HG03135 (cell line): ENCODE data around the gene CADM1.

Source experiments
- ATAC-seq: cut with Tn5 transposase; IDR thresholded peaks from one replicate; pipeline ENCODE4 v1.9.1; 2021; ENCODE audit warnings: mild to moderate bottlenecking, moderate library complexity; ENCODE audit not compliant: unreplicated experiment

The CADM1 gene

DNA sequence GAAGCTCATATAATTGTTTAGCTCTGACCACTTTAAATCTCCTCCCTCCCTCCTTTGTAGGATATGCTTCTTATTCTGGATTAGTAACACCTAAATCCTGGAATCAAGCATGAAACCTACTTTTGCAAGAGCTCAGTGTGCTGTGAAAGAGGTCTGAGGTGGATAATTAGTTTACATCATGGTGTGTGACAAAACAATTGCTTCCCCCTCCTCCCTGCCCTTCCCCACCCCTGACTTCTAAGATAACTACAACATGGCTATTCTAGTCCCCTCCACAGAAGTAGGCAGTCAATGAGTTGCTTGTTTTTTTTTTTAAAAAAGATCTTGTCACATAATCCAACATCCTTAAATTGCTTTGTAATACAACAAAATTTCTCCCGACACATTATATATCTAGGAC lies 314.0 kb downstream of the CADM1 start:
- no peak for ATAC-seq

DNA sequence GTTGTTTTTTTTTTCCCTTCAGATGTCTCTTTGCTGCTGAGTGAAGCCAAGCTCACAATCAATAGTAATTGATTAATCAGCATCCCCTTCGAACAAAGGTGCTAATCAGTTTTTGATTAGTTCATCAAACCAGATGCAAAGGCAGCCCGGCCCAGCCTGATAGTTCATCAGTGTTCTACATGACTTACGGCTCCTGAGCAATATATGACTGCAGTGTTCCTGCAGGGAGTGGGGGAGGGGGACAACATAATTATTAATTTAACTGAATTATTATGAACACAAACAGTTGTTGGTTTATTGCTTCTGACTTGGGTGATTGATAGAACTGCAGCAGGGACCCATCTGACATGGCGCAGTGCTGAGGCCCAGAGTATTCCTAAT lies 315.3 kb downstream of the CADM1 start:
- no peak for ATAC-seq

DNA sequence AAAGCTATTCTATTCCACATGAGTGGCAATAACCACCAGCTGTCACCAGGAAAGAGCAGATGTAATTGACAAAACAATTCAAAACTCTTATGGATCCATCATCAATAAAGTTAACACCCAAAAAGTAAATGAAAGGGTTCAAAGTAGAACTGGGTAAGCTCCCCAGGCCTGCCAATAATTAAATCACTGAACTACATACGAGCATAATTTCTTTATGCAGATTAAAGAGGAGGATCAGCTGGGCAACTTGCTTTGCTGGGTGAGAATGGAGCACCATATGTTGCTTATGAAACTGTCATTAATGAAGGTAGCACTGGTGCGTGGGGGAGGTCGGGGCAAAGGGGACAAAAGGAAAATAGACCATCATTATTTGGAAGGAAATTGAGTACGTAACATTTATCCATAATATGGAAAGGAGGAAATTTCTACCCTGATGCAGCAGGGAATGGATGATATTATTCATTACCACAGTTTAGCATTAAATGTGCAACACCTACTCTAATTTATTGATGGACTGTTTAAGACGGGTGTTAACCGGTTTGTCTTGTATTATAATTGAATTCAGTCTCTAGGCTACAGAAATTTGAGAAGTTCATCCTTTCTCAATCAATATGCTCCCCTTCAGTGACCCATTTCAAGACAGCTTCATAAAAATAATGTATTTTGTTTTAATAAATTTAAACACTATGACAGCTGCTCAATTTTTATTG lies 315.9 kb downstream of the CADM1 start:
- ATAC-seq = no peak

DNA sequence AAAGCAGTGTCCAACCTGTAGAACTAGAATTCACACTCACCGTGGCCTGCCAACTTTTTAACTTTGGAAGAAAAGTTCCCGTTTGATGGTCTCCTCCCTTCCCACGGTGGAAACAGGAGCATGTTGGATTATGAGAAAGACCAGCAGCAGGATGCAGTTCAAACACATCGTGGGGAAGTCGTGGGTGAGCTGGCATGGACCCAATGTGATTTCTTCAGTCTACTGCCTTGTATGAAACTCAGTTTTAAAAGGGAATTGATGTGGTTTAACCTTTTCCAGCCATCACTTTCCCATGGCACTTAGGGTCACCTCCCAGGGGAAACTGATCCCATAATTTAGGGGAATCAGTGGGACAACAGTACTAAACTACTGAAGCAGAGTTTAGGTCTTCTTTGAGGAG lies 318.3 kb downstream of the CADM1 start:
- no peak for ATAC-seq

DNA sequence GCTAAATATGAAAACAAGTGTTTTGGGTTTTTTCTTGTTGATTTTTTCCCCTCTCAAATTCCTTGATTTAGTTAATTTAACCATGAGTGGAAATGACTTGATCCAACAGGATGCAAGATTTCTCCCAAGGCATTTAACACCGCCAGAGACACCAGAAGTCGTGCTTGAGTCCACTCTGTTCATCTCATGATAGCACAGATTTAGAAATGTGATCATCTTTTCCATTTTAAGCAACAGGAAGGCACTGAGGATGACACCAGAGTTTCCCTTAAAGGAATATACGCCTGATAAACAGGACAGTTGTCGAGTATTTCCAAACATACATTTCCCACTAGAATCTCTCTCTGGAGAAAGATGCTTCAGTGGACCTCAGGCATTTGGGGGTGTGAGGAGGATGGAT lies 318.7 kb downstream of the CADM1 start:
- no peak for ATAC-seq

DNA sequence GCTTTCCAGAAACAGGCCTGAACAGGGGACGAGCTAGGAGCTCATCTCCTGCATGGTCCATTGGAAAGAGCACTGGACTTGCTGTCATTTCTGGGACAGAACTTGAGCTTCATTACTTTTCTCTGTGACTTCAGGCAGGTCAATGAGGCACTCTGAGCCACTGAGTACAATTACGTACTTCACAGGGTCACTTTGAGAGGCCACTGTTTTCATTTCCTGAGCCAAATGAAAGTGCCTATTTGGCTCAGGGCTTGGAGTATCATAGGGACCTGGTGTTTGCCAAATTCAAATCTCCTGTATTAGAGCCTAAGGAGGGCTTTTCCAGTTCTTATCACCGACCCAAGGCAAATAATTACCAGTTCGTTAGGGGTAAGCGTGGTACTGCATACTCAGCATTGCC lies 319.3 kb downstream of the CADM1 start:
- no peak for ATAC-seq

DNA sequence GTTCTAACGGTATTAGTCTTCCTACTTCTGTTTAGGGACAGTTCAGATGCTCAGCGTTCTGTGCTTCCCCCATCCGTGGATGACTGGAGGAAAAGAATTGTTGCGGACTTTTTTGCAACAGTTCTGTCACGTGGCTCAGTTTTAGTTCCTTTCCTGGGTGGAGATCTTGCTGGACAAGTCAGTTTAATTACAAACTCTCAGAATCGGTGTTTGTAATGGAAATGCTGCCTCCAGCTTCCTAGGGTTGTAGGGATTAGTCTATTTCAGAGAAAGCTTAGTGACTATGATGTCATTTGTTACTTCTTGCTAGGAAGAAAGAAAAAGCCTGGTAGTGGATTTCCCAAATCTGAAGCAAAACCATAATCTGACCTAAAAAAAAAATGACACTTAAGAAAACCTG lies 320.4 kb downstream of the CADM1 start:
- ATAC-seq = no peak

DNA sequence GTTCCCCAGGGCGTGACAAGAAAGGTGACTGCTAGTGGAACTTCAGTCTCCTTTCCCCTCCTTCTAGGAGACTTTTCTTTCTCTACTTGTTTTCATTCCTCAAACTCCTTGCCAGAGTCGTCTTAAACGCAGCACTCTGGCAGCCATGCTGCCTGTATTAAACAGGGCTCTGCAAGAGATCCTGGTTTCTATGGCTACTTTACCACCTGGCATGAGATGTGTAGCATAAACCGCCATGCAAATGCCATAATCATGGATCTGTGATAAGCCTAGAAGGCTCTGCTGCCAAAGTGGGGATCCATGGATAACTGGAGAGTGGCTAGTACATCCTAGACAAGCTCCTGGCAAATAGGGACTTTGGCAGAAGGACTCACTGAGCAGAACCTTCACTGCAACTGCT lies 321.1 kb downstream of the CADM1 start:
- ATAC-seq = no peak

DNA sequence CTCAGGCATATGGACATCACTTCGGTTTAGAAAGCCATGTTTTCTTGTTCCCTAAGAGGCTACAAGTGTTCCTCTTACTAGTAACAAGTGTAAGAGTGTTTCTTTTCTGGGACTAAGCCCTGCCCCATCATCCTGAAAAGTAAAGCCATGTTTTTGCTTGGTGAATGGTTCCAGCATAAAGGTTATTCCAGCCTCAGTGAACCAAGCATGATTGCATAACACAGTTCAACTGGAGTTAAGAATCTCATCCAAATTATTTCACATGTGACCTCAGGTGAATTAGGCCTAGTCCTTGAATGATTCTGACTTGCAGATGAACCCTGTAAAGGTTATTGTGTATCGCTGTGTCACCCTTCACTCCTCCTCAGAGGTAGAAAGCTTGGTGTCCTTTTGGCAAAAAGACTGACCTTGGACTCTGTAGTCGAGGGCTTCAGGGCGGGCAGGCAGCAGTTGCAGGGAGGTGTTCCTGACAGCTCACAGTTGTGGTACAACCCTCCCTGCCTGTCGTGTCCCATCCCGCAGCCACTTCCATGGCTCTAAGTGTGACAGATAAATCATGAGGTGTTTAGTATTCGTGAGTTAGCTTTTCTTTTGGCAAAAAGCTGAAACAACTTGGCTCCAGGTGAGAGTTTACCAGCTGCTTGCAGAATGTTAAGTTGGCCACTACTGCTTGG lies 321.8 kb downstream of the CADM1 start:
- ATAC-seq = no peak

DNA sequence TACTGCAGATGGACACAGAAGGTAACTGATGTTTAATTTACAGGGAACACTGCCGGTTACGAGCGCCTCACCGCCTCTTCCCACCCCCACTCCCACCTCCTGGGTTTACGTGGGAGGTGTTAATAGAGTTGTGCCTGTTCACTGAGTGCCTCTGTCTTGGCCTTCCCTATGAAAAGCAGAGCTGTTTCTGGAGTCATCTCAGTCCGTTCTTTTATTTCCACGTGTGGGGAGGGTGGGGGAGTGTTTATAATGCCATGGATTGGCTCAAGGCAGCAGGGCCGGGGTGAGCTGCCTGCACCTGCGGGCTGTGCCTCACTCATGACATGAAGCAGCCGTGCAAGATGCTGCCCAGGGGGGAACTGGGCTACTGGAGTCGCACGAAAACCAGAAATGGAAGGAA lies 322.7 kb downstream of the CADM1 start:
- no peak for ATAC-seq

DNA sequence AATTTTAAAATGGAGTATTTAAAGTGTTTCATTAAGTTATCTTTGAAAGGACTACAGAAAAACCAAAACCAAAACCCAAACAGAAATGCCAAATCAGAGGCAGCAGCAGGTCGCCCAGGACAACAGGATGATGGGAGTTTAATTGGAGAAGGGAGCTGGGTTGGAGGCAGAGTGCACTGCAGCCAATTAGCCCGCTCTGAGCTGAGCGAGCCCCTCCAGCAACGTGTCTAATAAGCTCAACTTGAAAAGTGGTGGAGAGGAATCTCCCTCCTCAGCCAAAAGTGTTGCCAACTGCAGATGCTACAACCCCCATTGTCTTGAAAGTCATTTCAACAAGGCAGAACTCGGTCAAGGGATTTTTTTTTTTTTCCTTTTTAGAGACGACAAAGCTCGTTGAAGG lies 323.9 kb downstream of the CADM1 start:
- ATAC-seq = no peak

DNA sequence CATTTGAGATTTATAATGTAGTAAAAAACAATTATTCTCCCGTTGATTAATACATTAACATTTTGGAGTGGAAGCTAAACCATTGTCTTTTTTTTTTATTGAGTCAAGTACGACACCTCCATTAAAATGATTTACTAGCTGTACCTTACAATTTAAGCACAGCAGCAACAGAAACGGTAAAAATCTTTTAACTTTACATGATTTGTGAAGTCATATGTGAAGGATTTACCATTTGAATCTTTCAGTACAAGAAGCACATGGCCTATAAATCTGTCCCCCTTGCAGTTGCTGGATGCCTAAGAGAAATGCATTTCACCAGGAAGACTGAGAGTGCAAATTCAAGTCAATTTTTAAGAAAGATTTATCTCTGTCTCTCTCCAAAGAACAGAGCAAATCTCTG lies 324.6 kb downstream of the CADM1 start:
- ATAC-seq = no peak

DNA sequence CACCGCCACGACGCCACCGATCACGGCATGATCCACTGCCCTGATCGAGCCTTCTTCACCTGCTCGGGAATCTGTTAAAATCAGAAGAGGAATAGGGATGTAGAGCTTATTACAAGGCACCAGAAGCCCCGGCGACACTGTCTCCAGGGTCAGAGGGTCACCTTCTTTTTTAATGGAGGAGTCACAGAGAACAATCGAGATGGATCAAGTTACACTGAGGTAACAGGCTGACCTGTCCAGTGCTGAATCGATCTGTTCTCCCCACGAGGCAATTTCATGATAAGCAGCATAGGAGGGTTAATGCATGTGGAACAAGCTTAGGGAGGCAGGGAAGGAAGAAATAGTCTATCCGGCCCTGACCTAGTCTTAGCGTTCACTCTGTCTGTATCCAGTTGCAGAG lies 325.5 kb downstream of the CADM1 start:
- no peak for ATAC-seq

DNA sequence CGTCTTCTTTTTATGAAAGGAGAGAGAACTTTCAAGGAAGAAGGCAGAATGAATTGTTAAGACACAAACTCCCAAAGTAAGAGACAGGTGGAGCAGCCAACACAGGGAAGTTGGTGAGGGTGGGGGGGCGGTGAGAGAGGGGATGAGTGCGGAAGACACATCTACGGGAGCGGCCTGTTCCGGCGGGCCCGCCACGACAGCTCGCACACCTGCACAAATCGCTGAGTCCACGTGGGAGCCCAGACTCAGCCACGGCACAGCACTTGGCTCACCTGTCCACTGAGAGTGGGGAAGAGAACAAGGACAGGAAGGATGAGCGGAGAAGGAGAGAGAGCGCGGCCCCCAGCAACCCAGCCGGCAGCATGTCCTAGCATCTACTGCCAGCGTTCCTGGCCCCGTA lies 331.1 kb downstream of the CADM1 start:
- no peak for ATAC-seq

DNA sequence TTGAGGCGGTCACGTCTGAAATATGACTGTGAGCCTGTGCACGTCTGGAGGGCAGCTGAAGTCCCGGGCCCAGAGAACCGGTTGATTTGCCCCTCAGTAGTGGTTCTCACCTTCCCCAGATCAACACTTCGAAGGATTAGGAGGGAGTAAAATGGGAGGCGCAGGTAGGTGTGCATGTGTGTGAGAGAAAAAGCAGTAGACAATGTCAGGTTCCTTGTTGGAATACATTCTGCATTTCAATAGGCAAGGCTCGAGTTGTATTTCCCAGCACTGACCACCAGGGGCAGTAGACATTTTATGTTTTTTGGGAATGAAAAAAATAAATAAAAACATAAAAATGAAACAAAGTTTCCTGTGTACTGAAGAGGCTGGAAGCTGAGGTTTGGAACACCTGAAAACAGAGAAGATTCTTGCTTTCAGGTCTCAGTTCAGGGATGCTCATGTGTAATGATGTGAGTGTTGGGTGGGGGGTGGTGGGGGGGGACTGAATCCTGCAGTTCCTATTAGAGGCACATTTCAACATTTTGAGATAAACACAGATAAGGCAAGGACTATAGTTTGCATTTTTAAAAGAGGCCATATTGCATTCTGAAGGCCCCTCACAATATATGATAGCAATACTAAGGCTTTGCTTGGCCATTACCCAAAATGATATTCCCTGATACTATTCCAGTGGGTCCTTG lies 333.9 kb downstream of the CADM1 start:
- ATAC-seq = no peak

DNA sequence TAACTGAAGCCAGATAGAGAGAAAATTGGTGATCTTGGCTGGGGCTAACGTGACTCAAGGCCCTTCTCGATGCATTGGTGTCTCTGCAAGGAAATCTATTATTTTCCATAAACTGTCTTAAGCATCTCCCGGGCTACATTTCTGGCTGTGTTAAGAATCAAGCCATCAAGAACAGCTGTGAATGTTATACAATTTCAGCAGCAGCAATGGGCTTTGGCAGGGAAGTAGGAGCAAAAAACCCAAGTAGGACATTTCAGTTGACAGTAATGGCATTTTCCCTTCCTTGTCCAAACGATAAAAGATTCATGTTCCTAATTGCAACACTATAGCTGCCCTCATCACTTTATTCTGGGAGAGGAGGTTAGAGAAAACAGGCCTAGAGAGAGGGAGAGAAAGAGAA lies 335.0 kb downstream of the CADM1 start:
- ATAC-seq = no peak

DNA sequence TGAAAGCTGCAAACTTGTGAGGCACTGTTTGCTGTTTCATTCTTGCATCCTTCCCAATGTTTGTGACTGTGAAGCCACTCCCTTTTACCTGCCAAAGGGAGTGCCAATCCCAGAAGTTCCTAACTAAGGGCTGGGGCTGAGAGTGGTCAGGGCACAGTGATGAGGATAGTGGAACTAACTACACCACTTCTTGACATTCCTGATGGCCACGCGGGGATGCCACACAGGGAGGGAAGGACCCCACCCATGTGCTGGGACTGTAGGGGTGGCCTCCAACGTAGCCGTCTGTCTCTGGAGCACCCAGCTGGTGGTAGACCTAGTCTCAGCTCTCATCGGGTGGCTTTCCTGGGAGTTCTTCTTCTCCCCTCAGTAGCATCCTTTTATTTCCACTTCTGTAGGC lies 335.5 kb downstream of the CADM1 start:
- ATAC-seq = no peak

DNA sequence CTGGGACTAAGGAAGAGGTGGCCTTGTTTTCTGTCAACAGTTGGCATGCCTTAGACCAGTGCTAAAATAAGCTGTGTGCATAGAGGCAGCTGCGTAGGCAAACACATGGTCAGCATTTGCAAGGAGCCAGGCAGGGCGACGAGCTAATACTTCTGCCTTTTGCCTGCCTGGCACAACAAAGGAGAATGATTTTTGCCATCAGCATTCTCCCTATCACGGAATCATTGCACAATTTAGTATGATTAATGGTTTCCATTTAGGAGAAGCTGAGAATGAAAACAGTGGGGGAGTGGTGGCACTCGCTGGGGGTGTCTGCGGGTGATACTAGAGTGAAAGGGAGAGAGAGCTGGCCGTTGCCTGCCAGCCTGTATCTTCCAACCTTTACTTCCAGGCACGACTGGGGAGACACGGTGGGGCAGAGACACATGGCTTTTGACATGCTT lies 336.0 kb downstream of the CADM1 start:
- no peak for ATAC-seq

DNA sequence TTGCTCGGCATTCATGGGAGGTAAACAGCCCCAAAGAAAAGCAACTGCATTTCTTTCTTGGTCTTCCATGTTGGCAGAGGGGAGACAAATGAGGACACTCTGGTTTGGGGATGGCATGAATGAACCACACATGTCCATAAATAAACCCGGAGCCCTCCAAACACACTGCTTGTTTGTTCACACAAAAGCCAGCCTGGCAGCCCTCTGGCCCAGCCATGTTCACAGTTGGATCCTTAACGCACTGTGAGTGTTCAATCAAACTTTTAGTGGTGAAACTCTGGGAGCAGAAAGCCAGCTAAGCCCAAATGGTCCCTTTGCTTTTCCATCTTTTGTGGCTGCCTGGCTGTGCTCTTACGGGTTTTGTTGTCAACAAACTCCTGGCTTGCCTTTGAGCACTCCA lies 336.8 kb downstream of the CADM1 start:
- no peak for ATAC-seq

DNA sequence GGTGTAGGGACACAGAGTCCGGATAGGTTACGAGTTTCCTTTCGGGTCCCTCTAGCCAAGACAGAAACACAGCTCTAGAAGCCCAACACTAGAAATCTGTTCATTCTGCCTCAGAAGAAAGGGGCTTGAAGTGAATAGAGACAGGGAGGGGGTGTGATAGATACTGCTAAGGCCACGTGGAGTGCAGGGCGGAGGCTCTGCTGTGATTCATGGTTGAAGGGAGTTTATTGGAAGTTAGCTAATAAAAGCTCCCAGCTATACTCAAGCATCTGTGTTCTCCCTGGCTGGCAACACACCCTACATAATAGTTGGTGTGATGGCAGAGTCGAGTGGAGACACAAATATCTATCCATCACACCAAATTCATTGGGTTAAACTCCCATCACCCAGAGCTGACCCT lies 337.4 kb downstream of the CADM1 start:
- ATAC-seq = no peak

DNA sequence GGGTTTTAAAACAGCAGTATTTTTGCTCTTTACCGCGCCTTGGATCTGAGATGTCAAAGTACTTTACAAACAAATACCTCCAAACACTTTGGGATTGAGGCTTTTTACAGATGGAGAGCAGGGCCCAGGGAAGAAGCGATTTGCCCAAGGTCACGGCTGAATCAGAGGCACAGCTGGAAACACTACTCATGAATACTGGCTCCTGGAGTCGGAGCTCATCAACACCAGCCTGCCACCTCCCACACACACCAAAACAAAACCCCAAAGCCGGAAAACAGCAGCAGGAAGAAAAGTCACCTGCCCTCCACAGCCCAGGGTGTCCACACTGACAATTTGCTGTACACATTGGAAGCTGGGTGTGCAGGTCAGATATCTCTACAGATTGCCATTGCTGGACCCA lies 339.4 kb downstream of the CADM1 start:
- no peak for ATAC-seq

DNA sequence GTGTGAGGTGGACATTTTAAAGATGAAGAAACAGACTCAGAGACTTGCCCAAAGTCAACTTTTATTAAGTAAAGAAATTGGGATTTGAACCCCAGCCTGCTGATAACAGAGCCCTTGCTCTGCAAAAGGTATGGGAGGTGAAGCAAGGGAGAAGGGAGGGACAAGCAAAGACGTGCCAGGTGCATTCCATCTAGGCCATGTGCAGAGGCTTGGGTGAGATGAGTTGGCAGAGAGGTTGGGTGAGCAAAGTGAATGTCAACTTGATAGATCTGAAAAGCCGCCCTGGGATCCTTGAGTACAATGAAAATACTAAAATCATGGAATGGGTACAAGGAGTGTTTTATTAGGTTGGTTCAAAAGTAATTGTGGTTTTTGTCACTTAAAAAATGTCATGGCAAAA lies 341.3 kb downstream of the CADM1 start:
- no peak for ATAC-seq
